ENCODE data around the gene PDGFA.

PDGFA gene

GRCh38 chr7:500521-501420 is 18.9 kb downstream of the PDGFA start:
- DNase-seq: no peak

- DNase-seq: no peak
Observed at GRCh38 chr7:499853-500485, 19.7 kb downstream of the PDGFA start.

- DNase-seq: no peak
Observed at GRCh38 chr7:498678-499641, 20.7 kb downstream of the PDGFA start.

DNA sequence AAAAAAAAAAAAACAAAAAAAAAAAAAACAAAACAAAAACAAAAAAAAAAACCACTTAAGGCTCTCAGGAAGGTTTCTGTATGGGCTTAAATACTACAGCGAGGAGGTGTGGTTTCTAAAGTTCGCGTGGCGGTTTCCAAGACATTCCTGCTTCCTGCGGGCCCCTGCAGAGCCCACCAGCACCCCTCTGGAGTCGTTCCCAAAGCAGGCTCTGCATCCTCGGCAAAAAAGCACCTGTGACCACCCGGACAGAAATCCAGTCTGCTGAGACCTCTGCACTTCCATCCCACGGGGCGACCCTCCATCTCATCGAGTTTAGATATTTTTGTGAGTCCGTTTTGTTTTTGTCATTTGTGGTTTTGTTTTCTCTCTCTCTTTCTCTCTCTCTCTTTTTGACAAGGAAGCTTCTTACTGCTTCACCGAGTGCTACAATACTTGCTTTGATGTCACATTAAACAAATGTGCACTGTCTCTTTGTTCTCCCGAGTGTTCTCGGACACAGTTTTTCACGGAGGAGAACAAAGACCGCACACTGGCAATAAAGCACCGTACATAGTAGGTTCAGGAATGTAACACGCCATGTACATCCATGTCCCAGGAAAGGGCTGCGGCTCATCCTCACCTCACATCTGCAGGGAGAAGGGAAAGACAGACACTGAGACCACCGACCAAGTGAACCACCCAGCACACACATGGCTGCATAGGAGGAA is 21.5 kb downstream of the PDGFA start:
- DNase-seq: no peak

GRCh38 chr7:497346-497745 is 22.3 kb downstream of the PDGFA start:
- no peak for DNase-seq

DNA sequence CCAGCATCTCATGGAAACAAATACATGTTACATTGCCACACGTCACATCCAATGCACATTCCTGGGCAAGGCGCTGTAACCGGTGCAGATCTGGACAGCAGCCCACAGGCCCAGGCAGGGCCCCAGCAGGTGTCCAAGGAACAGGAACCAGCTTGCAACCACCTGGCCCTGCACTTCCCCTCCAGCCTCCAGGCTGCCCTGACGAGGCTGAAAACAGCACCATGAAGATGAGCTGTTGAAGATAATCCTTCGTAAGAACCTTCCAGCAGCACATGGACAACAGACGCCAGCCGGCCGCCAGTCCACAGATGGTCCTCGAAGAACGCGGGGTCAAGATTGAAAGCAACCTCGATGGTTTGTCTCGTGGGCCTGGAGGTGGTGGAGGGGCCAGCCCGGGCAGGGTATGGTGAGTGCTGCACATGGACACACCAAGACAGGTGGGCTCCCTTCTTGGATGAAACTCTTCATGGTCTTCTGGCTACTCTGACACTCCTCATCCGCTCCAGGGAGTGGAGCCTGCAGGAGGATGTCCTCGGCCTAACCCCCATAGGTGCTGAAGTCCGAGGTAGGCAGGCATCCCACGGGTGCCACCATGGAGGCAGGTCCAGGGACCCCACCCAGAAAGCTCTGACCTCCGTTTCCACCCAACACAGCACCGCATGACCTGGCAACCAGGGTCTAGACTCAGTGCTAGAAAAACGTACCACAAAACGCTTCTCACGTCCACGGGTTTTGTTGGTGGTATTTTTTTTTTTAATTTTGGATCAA is 22.9 kb downstream of the PDGFA start:
- DNase-seq: no peak

GRCh38 chr7:495761-496321 is 23.8 kb downstream of the PDGFA start:
- DNase-seq: no peak

DNA sequence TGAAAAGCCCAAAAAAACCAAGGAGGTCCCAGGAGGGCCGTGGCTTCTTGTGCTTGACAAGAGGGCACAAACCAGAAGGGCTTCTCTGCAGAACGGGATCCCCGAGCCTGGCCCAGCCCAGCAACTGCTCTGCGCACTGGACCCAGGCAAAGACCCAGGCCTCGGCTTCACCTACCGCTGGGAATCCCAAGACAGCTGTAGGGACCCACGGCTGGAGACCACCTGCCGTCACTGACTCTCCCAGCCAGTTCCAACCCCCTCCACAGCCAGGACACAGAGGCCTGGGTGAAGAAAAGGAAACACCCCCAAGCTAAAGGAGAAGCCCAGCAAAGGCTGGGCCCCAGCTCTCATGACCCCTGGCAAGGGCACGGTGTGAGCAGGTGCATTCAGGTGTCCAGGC is 24.3 kb downstream of the PDGFA start:
- DNase-seq: no peak

GRCh38 chr7:494906-495305 is 24.7 kb downstream of the PDGFA start:
- DNase-seq: no peak

DNA sequence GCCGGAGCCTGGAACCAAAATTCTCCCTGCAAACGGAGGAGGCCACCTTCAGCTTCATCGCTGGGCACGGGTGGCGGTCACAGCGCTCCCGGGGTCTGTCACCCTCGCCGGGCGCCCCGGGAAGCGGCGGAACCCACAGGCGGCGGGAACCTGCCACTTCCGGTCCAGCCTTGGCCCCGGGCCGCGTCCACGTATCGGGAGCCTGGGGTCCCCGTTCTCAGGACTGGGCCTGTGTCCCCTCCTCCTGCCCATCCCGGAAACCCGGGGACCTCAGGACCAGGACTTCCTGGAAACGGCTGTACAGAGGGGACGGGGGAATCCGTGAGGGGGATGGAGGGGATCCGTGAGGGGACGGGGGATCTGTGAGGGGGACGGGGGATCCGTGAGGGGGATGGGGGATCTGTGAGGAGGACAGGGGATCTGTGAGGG is 25.4 kb downstream of the PDGFA start:
- no peak for DNase-seq

GRCh38 chr7:493661-494251 is 25.9 kb downstream of the PDGFA start:
- no peak for DNase-seq

- no peak for DNase-seq
Observed at GRCh38 chr7:492714-493065, 27.0 kb downstream of the PDGFA start.

GRCh38 chr7:491958-492713 is 27.5 kb downstream of the PDGFA start:
- no peak for DNase-seq

- DNase-seq: no peak
Observed at GRCh38 chr7:491292-491957, 28.2 kb downstream of the PDGFA start.

GRCh38 chr7:490461-491291 is 29.0 kb downstream of the PDGFA start:
- DNase-seq: no peak

- DNase-seq: no peak
Observed at GRCh38 chr7:489876-490275, 29.8 kb downstream of the PDGFA start.

DNA sequence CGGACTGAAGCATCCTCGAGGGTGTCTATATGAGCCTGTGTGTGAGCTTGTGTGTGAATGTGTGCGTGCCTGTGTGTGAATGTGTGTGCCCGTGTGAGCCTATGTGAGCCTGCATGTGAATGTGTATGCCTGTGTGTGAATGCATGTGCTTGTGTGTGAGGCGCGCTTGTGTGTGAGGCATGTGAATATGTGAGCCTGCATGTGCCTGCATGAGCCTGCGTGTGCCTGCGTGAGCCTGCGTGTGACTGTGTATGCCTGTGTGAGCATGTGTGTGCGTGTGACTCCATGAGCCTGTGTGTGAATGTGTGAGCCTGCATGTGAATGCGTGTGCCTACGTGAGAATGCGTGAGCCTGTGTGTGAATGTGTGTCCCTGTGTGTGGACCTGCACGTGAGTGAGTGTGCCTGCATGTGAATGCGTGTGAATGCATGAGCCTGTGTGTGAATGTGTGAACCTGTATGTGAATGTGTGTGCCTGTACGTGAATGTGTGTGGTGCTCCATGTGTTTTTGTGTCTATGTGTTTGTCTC is 33.4 kb downstream of the PDGFA start:
- no peak for DNase-seq

All from NCI-H1436 treated with DMSO at 0.1 percent for 48 hours (cell line).